Prostate gland (tissue), 2 donors: Measurements from ENCODE around the gene C3orf22. TPM values are rescaled to one million over a fixed set of nuclear protein-coding genes. Genes with fewer than 3 reads are reported as not detected.

ENCODE experiments used
- DNase-seq: peaks from one replicate; pipeline ENCODE4 v3.0.0-alpha.2; 2019; ENCODE audit warnings: low spot score
- H3K27ac ChIP-seq, 2 donors: fragments of 200-600 bp; sonication (generic); 2 replicates each; pipeline ENCODE4 v1.5.1; 2017 to 2019
- H3K27me3 ChIP-seq: fragments of 200-600 bp; sonication (generic); replicated peaks from 2 replicates; pipeline ENCODE4 v1.5.1; 2019; ENCODE audit not compliant: insufficient read depth
- H3K36me3 ChIP-seq, 2 donors: fragments of 200-600 bp; sonication (generic); 1 replicate in 1 of 2; 2 replicates in 1 of 2; pipeline versions ENCODE4 v1.5.1 to v1.8.1; 2017 to 2019
- H3K4me1 ChIP-seq: fragments of 200-600 bp; sonication (generic); replicated peaks from 2 replicates; pipeline ENCODE4 v1.5.1; 2019
- H3K4me3 ChIP-seq, 2 donors: fragments of 200-600 bp; sonication (generic); 2 replicates each; pipeline ENCODE4 v1.5.1; 2017 to 2019
- H3K9me3 ChIP-seq: fragments of 200-600 bp; sonication (generic); 2 replicates; pipeline ENCODE4 v1.5.1; 2017
- CTCF ChIP-seq, 4 experiments: fragments of 200-600 bp in 2 of 4; fragments of 450-650 bp in 2 of 4; sonication (generic) in 2 of 4; IDR thresholded peaks; 1 replicate in 3 of 4; 2 replicates in 1 of 4; pipeline ENCODE4 v1.5.1; 2016 to 2019; ENCODE audit warnings: antibody characterized with exemption in 4 of 4, mild to moderate bottlenecking in 2 of 4, moderate library complexity in 2 of 4
- POLR2A ChIP-seq: fragments of 450-650 bp; IDR thresholded peaks from one replicate; pipeline ENCODE4 v1.6.1; 2016; ENCODE audit warnings: antibody characterized with exemption, mild to moderate bottlenecking
- POLR2AphosphoS5 ChIP-seq: sonication (generic); formaldehyde crosslinking; IDR thresholded peaks from one replicate; pipeline ENCODE4 v1.6.1; 2017; ENCODE audit warnings: antibody characterized with exemption
- WGBS: methylation state at CpG from one replicate; pipeline ENCODE4 v1.1.5; 2018; 5-methylcytosine and 5-hydroxymethylcytosine counted together
- intact Hi-C: fragments of 100-400 bp; cut with DNase I; formaldehyde crosslinking; loops from one replicate; pipeline ENCODE4 v1.14.2; 2022
- total RNA-seq, 2 donors: library from RNA; depleted of rRNA; stranded (reverse); fragments of >200 nt; gene quantifications; one replicate each; pipeline ENCODE4 v1.1.0, GENCODE V29; 2016

The C3orf22 gene
- total RNA-seq, 2 donors from 2014 or later: 4.9 TPM; not detected in 1

GRCh38 chr3:126510308-126510910 lies 48.3 kb downstream of the C3orf22 start:
- 47% methylated on average over 22 of the region's 22 CpGs for WGBS
- Histone ChIP-seq H3K4me3 (no peak overlapping the region), H3K9me3 (no peaks in the 10 kb centered on the region), H3K27ac (no peak overlapping the region), H3K4me1 (no peaks in the 10 kb centered on the region), H3K27me3 (no peaks in the 10 kb centered on the region), H3K36me3 (no peaks in the 10 kb centered on the region)
- intact Hi-C loops: no loop called here
- TF ChIP-seq POLR2A: no peak
- TF ChIP-seq CTCF (IDR thresholded peaks at IDR 0.05): no peak
- no peak for TF ChIP-seq POLR2AphosphoS5
- no peak for DNase-seq

GRCh38 chr3:126509597-126510307 lies 49.0 kb downstream of the C3orf22 start:
- no peaks in the 10 kb centered on the region for H3K27me3 ChIP-seq
- no peaks in the 10 kb centered on the region for H3K36me3 ChIP-seq
- H3K9me3 ChIP-seq: no peaks in the 10 kb centered on the region
- no peak for DNase-seq
- whole genome bisulfite sequencing: 39% methylated on average over 18 of the region's 18 CpGs
- no peaks in the 10 kb centered on the region for H3K4me1 ChIP-seq
- no peak overlapping the region for H3K4me3 ChIP-seq
- TF ChIP-seq CTCF (IDR thresholded peaks at IDR 0.05): no peak
- TF ChIP-seq POLR2A: no peak
- TF ChIP-seq POLR2AphosphoS5: no peak
- no peak overlapping the region for H3K27ac ChIP-seq
- intact Hi-C loops: no loop called here

- Histone ChIP-seq H3K4me3 (no peak overlapping the region), H3K9me3 (no peaks in the 10 kb centered on the region), H3K36me3 (no peaks in the 10 kb centered on the region), H3K27ac (no peak overlapping the region), H3K4me1 (no peaks in the 10 kb centered on the region), H3K27me3 (no peaks in the 10 kb centered on the region)
- intact Hi-C loops: no loop called here
- TF ChIP-seq POLR2AphosphoS5: no peak
- TF ChIP-seq CTCF (IDR thresholded peaks at IDR 0.05): no peak
- no peak for TF ChIP-seq POLR2A
- no peak for DNase-seq
- 98% methylated on average over 4 of the region's 4 CpGs for WGBS
These were observed 50.2 kb downstream of the C3orf22 start for GRCh38 chr3:126508564-126508964.

- Histone ChIP-seq H3K4me1 (no peaks in the 10 kb centered on the region), H3K36me3 (no peaks in the 10 kb centered on the region), H3K9me3 (no peaks in the 10 kb centered on the region), H3K4me3 (no peak overlapping the region), H3K27ac (no peak overlapping the region), H3K27me3 (no peaks in the 10 kb centered on the region)
- TF ChIP-seq CTCF (IDR thresholded peaks at IDR 0.05): no peak
- no peak for TF ChIP-seq POLR2A
- TF ChIP-seq POLR2AphosphoS5: no peak
- 91% methylated on average over 9 of the region's 9 CpGs for WGBS
- intact Hi-C loops: no loop called here
- no peak for DNase-seq
These were observed 50.8 kb downstream of the C3orf22 start for GRCh38 chr3:126507886-126508285.

- no peak overlapping the region for H3K27ac ChIP-seq
- no peak for TF ChIP-seq POLR2AphosphoS5
- TF ChIP-seq POLR2A: no peak
- TF ChIP-seq CTCF (IDR thresholded peaks at IDR 0.05): no peak
- no peaks in the 10 kb centered on the region for H3K9me3 ChIP-seq
- intact Hi-C loops: no loop called here
- H3K27me3 ChIP-seq: no peaks in the 10 kb centered on the region
- H3K4me1 ChIP-seq: no peaks in the 10 kb centered on the region
- 84% methylated on average over 10 of the region's 10 CpGs for WGBS
- no peaks in the 10 kb centered on the region for H3K36me3 ChIP-seq
- no peak overlapping the region for H3K4me3 ChIP-seq
- DNase-seq: no peak
These were observed 55.0 kb downstream of the C3orf22 start for GRCh38 chr3:126503701-126504100.
